Stimulated activated CD8-positive, alpha-beta memory T cell treated with anti-CD3 and anti-CD28 coated beads, Interleukin-7, amount 100 ng/mL, for 48 hours (primary cell): ENCODE measurements around the gene TNFRSF4.
"Not testable (repeated sequence)": the region's sequence is repeated elsewhere in the genome, so short reads cannot be mapped to it uniquely, and the experiment has no call there.

Source experiments
- DNase-seq, 2 donors: peaks; one replicate each; pipeline ENCODE4 v3.0.0-alpha.2; 2020; ENCODE audit warnings: low read depth in 1 of 2; ENCODE audit errors: extremely low read depth in 1 of 2

The TNFRSF4 gene

GRCh38 chr1:1183833-1184775, 29.8 kb downstream of the TNFRSF4 start:
- DNase-seq: no peak

DNA sequence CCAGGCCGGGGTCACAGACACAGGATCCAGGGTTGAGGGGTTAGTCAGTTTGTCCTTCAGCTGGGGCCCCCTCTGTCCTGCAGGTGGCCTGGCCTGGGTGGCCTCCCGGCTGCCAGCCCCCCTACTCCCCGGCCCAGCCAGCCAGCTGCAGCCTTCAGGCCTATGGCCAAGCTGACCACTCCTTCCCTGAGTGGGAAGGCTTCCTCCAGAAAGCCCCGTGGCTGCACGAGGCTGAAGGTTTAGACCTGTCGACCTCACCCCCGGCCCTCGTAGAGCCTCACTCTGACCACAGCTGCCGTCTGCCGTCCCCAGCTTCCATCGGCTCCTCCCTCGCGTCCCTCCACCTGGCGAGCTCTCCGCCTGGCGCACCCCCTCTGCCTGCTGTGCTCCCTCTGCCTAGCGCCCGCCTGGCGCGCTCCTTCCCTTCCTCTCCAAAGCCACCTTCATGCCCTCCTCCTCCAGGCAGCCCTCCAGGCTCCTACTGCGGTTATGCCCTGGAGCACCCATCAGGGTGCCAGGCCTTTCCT, 30.7 kb downstream of the TNFRSF4 start:
- no peak for DNase-seq

DNA sequence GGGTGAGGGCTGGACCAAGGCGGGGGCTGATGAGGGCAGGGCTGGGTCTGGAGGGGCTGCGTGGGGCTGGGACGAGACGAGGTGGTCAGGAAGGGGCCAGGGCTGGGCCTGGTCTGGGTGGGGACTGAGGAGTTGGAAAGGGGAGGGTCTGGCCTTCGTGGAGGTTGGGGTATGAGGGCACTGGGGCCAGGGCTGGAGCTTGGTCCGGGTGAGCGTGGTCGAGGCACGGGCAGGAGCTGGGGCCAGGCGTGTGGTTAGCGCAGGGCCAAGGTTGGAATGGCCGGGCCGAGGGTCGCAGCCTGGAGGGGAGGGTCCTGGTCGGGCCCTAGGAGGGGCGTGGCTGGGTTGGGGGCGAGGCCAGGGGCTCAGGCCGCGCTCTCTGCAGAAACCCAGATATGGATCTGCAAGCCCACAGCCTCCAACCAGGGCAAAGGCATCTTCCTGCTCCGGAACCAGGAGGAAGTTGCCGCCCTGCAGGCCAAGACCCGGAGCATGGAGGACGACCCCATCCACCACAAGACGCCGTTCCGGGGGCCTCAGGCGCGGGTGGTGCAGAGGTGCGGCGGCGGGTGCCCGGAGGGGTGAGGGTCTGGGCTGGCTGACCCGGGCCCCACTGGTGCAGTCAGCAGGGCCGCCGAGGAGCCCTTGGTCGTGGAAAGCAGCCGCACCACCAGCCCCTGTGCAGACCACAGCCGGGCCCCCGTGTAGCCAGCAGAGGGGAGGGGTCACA, 31.3 kb downstream of the TNFRSF4 start:
- DNase-seq: no peak

DNA sequence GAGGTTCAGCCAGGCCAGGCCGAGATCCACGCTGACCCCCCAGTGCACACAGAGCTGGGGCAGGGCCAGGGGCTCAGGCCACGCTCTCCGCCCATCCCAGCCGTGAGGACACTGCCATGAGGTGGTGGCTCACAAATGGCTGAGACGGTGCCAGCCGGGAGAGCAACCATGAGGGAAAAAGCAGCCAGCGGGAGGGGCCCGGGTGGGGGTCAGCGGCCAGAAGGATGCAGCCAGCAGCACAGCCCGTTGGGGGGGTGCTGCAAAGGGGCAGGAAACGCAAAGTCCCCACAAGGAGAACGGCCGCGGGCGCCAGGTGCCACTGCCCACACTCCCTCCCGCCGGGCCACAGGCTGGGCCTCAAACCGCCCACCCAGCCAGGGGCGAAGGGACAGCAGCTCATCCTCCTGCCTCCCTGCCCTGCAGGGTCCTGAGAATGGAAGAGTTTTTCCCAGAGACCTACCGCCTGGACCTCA, 32.0 kb downstream of the TNFRSF4 start:
- no peak for DNase-seq

DNA sequence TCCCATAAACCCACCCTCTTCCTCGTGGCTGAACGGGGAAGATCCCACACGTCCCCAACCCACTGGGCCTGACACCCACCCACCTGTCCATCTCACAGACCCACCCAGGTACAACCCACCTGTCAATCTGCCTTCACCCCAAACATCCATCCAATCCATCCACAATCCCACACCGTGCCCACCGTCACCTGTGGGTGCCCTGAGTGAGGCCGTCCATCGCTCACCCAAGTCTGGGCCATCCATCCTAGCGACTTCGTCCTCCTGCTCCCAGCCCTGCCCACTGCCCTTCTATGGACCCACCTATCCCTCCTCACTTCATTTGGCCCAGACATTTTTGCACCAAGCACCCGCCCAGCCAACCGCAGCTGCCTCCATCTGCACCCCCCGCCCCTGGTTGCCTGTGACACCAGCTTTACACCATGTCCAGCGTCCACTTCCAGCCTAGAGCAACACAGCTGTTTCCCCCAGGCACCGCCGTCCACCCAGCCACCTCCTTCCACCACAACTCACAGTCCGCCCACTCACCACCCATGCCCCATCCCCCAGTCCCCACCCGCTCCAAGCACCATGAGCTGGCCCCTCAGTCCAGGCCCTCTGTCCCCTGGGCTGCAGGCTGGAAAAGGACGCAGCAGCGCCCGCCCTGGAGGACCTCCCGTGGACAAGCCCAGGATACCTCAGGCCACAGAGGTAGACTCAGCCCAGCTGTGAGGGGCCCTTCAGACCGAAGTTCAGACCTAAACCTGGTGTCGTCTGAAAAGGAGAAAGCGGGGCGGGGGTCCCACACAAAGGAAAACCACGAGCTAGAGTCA, 32.6 kb downstream of the TNFRSF4 start:
- DNase-seq: no peak

DNA sequence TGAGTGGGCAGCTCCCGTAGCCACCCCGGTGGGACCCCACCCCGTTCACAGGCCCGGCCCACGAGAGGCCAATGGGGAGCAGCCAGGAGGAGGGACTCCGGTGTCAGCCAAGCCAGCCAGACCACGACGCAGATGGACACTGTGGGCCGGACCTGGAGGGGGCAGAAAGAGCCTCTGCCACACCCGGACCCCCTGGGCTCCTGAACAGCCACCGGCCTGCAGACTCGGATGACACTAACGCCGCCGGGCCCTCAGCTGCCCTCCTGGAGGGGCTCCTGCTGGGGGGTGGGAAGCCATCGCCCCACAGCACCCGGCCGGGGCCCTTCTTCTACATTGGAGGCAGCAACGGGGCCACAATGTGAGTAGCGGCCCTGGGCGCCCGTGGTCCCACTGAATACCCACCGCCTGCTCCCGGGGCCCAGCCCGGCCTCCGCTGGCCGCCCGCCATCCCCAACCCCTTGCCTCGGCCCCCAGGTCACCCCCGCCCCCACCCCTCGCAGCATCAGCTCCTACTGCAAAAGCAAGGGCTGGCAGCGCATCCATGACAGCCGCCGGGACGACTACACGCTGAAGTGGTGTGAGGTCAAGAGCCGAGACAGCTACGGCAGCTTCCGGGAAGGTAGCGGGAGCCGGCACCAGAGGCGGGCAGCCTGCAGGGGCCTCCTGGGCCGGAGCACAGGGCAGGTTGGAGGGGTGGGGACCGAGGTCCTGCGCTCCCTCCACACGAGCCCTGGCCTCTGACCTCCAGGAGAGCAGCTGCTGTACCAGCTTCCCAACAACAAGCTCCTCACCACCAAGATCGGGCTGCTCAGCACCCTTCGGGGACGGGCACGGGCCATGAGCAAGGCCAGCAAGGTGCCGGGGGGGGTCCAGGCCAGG, 33.7 kb downstream of the TNFRSF4 start:
- DNase-seq: no peak

DNA sequence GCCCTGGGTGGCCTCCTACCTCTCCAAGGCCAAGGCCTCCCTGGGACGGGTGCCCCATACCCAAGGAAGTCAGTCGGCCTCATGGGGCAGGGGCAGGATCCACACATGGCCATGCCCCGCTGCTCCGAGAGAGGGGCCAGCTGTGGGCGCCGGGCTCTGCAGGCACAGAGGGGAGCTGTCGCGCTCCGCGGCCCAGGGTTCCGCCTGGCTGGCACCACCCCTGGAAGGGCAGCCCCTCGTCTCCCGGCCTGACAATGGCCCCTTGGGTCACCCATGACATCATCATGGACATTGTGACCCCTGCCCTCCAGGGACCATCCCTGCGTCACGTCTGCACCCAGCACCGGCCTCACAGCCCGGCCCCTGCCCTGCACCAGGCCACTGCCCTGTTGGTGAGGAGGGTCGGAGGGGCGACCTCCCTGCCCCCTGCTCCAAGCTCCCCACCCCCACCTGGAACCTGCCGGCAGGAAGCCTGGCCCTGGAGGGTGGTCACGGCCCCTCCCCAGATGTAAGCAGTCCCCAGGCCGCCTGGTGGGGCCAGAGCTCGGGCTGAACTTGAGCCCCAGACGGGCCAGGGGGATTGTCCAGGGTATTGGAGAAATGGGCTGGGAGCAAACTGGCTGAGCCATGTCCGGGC, 34.5 kb downstream of the TNFRSF4 start:
- no peak for DNase-seq

- no peak for DNase-seq
These were observed 35.1 kb downstream of the TNFRSF4 start for GRCh38 chr1:1178794-1179331.

DNA sequence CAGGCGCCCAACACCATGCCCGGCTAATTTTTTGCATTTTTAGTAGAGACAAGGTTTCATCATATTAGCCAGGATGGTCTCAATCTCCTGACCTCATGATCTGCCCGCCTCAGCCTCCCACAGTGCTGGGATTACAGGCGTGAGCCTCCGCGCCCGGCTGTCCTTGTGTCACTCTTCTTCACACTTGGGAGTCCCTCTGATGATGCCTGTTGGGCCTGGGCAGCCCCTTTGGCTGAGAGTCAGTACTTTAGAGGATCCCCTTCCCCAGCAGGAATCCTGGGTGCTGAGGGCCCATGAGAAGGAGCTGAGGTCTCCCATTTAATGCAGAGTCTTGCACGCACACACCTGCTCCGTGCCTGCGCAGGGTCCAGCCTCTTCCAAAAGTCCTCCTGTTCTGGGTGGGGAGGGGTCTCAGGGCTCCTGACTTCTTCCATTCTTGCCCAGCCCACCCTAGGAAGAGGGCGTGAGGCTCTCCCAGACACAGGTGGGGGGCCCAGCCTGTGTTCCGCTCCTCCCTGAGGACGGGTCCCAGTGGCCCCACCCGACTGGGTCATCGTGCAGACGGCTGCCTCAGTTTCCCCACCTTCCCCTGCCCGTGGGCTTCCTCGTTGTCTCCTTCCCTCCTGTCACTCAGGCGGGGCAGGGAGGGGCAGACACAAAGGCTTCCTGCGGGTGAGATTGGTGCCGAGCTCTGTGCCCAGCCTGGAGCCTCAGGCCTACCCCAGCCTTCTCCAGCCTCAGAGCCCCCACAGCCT, 36.3 kb downstream of the TNFRSF4 start:
- DNase-seq: no peak

GRCh38 chr1:1176931-1177330, 37.0 kb downstream of the TNFRSF4 start:
- no peak for DNase-seq

DNA sequence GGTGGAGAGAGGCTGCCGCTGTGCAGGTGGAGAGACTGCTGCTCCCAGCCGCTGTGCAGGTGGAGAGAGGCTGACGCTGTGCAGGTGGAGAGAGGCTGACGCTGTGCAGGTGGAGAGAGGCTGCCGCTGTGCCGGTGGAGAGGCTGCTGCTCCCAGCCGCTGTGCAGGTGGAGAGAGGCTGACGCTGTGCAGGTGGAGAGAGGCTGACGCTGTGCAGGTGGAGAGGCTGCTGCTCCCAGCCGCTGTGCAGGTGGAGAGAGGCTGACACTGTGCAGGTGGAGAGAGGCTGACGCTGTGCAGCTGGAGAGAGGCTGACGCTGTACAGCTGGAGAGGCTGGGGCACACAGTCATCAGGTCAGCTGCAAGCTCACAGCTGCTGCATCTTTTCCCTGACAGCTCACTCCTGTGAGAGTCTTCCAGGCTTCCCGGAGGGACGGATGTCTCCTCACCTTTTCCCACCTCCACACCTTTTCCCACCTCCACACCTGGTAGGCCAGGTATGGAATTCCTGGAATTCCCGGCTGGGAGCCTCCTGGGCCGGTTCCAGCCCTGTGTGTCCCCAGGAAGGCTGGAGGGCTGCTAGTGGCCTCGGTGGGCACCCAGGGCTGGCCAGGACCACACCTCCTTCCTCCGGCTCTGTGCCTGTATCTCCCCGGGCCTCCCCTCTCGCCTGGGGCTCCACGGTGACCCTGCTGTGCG, 37.7 kb downstream of the TNFRSF4 start:
- not testable (repeated sequence) for DNase-seq

DNA sequence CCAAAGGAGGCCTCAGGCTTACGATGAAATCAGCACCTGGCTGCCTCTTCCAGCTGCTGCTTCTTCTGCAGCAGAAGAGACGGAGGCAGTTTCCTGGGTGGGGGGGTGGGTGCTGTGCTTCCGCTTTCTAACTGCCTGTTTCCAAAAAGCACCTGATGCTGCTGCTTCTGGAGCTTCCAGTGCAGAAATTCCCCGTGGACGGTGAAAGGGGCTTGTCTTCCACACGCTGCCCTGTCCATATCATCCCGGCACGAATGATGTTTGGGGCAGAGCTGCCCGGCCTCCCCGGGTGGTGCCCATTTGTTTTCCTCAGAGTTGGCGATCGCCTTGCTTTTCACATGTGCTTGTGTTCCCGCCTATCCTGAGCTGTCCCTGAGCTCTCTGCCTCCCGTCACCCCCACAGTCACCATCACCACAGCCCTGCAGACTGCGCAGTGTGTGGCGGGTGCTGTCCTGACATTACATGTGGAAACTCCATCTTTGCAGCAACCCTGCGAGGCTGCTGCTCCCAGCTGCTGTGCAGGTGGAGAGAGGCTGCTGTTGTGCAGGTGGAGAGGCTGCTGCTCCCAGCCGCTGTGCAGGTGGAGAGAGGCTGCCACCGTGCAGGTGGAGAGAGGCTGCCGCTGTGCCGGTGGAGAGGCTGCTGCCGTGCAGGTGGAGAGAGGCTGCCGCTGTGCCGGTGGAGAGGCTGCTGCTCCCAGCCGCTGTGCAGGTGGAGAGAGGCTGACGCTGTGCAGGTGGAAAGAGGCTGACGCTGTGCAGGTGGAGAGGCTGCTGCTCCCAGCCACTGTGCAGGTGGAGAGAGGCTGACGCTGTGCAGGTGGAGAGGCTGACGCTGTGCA, 38.5 kb downstream of the TNFRSF4 start:
- DNase-seq: no peak

GRCh38 chr1:1173793-1174415, 40.0 kb downstream of the TNFRSF4 start, which contains the start of gene TTLL10:
Gene TTLL10 (plus strand): TSS chr1:1173880. CDS start chr1:1179216, 5,336 bp downstream.
- peak in 1 of 2 donors; percentile 14 for DNase-seq

GRCh38 chr1:1173061-1173792, 40.7 kb downstream of the TNFRSF4 start:
- DNase-seq: no peak

DNA sequence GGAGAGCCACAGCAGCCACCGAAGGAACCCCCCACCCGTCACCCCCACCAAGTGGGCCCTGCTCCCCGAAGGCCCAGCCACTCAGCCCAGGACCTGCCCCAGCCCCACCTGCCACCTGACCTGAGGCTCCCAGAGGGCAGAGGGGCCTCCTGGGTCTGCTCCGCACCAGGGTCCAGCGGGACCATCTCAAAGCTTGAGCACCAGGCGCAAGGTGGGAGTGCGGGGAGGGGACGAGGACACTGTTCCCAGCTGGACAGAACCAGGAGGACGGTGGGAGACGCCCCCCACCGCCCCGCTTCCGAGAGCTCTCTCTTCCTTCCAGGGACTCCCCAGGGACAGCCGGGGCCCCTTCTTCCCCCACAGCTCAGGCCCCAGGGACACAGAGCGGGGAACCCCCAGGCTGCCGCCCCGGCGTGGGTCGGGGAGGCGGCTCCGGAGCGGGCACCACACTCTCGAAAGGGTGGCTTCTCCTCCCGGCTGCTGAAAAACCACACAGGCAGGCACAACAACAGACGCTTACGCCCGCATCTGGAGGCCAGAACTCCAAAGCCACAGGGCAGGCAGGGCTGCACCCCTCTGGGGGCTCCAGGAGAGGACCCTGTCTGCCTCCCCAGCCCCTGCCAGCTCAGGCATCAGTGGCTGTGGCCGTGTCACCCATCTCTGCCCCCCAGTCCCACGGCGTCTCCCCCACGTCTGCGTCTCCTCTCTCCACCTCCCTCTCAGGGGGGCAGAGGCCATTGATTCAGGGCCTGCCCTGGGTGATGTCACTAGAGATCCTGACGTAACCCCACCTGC, 42.2 kb downstream of the TNFRSF4 start:
- no peak for DNase-seq
